GM19324 (cell line): ENCODE results near the gene EYA2.

Experiments
- ATAC-seq: cut with Tn5 transposase; IDR thresholded peaks from one replicate; pipeline ENCODE4 v1.9.1; 2021; ENCODE audit warnings: mild to moderate bottlenecking, moderate library complexity; ENCODE audit not compliant: unreplicated experiment, low FRiP score

EYA2 gene

DNA sequence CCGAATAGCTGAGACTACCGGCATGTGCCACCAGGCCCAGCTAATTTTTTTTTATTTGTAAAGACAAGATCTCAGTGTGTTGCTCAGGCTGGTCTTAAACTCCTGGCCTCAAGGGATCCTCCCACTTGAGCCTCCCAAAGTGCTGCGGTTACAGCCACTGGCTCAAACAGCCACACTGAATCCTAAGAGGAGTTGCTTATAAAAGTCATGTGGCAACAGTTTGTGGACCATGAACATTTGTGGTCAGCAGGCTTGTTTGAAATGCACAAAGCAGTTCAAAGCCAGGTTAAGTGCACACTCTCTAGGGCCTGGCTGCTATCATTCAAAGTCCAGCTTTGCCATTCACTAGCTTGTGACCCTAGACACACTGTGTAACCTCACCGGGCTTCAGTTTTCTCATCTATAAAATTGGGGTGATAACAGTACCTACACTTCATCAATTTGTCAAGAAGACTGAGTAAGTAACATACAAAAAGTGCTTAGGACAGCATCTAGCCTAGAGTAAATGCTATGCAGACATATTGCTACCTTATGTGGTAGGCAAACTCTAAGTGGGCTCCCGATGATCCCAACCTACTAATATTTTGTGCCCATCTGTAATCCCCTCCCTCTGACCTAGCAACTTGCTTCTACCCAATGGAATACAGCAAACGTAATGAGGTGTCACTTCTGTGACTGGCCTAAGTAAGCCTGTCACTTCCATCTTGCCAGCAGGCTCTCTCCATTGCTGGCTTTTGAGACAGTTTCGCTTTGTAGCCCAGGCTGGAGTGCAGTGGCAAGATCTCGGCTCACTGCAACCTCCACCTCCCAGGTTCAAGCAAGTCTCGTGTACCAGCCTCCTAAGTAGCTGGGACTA lies 338.9 kb downstream of the EYA2 start:
- no peak for ATAC-seq

DNA sequence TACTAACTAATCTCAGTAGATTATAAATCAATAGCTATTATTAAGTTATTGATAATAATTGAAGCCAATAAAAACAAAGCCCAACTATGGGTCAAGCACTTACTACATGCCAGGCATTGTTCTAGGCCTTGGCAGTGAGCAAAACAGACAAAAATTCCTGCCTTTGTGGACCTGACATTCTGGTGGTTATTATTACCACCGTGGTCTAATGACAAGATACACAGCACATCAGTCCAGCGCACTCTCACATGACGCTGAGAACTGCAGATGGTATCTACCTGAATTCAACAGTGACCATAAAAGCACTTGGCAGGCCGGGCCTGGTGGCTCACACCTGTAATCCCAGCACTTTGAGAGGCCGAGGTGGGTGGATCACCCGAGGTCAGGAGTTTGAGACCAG lies 340.5 kb downstream of the EYA2 start:
- ATAC-seq, result no peak

DNA sequence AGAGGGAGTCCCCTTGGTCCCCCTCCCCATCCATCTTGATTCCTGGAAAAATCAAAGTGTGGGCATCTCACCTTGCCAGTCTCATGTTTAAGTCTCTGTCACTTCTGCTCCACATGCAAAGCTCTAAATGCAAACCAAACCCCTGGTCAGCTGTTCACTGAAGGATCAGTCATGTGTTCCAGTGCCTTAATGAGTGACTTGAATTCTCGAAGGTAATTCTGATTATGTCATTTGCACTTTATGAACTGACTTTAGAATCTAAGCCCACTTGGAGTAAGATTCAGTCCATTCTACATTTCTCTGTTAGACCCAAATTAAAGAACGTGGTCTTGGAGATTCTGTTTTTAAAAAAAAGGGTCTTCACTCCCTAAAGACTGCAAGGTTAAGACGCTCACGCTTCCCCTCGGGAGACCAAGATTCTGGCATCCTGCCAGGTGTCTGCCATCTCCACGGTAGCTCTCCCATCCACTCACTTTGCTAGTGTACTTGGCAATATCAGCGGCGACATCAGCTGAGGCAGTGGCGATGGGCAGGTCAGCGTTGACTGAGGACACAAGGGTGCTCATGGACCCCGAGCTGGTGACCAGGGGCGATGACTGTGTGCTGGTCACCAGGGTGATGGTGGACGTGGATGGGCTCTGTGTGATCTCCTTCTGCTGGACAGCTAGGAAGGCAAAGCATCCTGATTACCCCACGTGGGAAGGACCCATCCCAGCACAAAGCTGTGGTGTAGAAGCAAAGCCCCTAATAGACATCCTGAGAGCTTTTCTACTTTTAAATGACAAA lies 341.4 kb downstream of the EYA2 start:
- ATAC-seq, result no peak

DNA sequence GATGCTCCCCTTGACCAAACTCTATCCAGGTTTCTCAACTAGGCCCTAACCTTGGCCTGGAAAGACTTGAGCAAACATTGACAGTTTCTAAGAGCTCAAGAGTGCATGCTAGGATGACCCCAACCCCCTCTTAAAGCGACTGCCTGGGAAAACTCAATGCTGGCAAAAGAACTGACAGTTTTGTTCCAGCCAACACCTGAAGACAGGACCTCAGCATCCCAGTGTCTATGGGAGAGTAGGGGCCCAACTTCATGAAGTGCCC lies 341.9 kb downstream of the EYA2 start:
- ATAC-seq, result no peak

DNA sequence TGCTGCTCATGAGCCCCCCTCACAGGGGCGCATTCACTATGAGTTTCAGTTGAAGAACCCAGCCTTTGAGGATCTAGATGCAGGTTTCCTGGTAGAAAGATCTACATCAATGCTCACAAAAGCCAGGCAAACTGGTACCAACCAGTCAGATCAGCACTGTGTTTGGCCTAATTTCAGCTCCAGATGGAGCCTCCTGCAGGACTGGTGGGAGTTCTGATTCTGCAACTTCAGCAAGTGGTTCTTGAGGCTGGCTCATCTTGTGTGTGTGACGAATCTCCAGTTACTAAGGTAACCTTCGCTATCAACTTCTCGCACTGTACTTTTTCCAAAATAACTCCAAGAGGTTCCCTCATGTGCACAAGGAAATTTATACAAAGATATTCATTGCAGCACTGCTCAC lies 343.1 kb downstream of the EYA2 start:
- no peak for ATAC-seq
